GM12872 (cell line): ENCODE data around the gene CDK14.

Experiments used
- CTCF ChIP-seq: IDR thresholded peaks from 3 replicates; pipeline ENCODE4 v1.5.1; 2011; ENCODE audit warnings: low read depth, mild to moderate bottlenecking, low read length, moderate library complexity; ENCODE audit not compliant: insufficient read depth

Gene CDK14

GRCh38 chr7:91067242-91067641 is 471.1 kb downstream of the CDK14 start:
- TF ChIP-seq CTCF, result no peak

GRCh38 chr7:91068136-91068795 is 472.1 kb downstream of the CDK14 start:
- no peak for TF ChIP-seq CTCF

- no peak for TF ChIP-seq CTCF
Measured at GRCh38 chr7:91069146-91069545, 473.0 kb downstream of the CDK14 start.

DNA sequence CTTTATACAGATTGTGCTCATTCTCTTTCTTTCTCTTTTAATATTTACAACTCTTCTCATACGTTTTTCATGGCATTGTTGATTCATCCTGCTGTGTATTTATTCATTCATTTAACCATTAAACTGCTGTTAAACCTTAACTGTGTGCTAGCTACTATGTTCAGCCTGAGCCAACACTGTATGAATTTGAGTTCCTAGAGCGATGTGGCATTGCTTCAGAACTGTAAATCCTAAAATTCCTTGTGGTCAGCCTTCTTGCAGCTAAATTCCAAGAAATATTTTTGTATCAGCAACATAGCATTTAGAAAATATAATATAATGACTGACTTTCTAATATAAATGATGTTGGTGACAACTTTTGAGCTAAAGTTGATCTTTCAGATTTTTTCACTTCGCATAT is 483.4 kb downstream of the CDK14 start:
- TF ChIP-seq CTCF, result no peak

- TF ChIP-seq CTCF, result no peak
Measured at GRCh38 chr7:91080351-91080750, 484.2 kb downstream of the CDK14 start.

- no peak for TF ChIP-seq CTCF
Measured at GRCh38 chr7:91082038-91082437, 485.9 kb downstream of the CDK14 start.

GRCh38 chr7:91082852-91083495 is 486.9 kb downstream of the CDK14 start:
- TF ChIP-seq CTCF, result peak; percentile 56
